SIG-M5 treated with dmso at 0.1 percent for 504 hours (cell line): Measurements from ENCODE around the gene PNPLA7.

Source experiments
- DNase-seq: peaks from one replicate; lab custom pipeline; 2025; ENCODE audit not compliant: unreplicated experiment; lab: John Stamatoyannopoulos, UW

The PNPLA7 gene

GRCh38 chr9:137437691-137438590 lies 112.3 kb downstream of the PNPLA7 start:
- DNase-seq, result no peak

GRCh38 chr9:137436761-137437600 lies 113.2 kb downstream of the PNPLA7 start:
- DNase-seq, result no peak

- DNase-seq, result no peak
Observed at GRCh38 chr9:137435980-137436760, 114.0 kb downstream of the PNPLA7 start.

GRCh38 chr9:137435381-137435891 lies 114.8 kb downstream of the PNPLA7 start:
- DNase-seq, result no peak

- no peak for DNase-seq
Observed at GRCh38 chr9:137434498-137435380, 115.5 kb downstream of the PNPLA7 start.

- DNase-seq, result no peak
Observed at GRCh38 chr9:137433916-137434431, 116.2 kb downstream of the PNPLA7 start.

- no peak for DNase-seq
Observed at GRCh38 chr9:137433349-137433915, 116.8 kb downstream of the PNPLA7 start.

- DNase-seq, result no peak
Observed at GRCh38 chr9:137432687-137433348, 117.4 kb downstream of the PNPLA7 start.

GRCh38 chr9:137431416-137431931 lies 118.7 kb downstream of the PNPLA7 start:
- DNase-seq, result no peak

- DNase-seq, result no peak
Observed at GRCh38 chr9:137430723-137431415, 119.3 kb downstream of the PNPLA7 start.

- DNase-seq, result no peak
Observed at GRCh38 chr9:137429974-137430722, 120.1 kb downstream of the PNPLA7 start.

- no peak for DNase-seq
Observed at GRCh38 chr9:137429546-137429890, 120.7 kb downstream of the PNPLA7 start.

GRCh38 chr9:137428841-137429545 lies 121.2 kb downstream of the PNPLA7 start:
- no peak for DNase-seq

GRCh38 chr9:137428311-137428630 lies 121.9 kb downstream of the PNPLA7 start:
- DNase-seq, result no peak

- DNase-seq, result no peak
Observed at GRCh38 chr9:137427454-137428310, 122.5 kb downstream of the PNPLA7 start.
